ENCODE results near the gene TMEM236. TPM values are rescaled to one million over a fixed set of nuclear protein-coding genes. Genes with fewer than 3 reads are reported as not detected.

Gene TMEM236
- total RNA-seq, 4 donors from 2014 or later = 3.3 to 99.1 (median 77.1) TPM

- no peak overlapping the region for H3K27ac ChIP-seq
- TF ChIP-seq CTCF (IDR thresholded peaks at IDR 0.05) (no peak), POLR2A (IDR thresholded peaks at IDR 0.05) (no peak)
- H3K36me3 ChIP-seq = no peaks in the 10 kb centered on the region
- H3K4me1 ChIP-seq = peaks cover 0 to 8% (median 0%) of the 10 kb centered on the region in 4 donors
- H3K27me3 ChIP-seq = no peaks in the 10 kb centered on the region
- H3K9me3 ChIP-seq = no peaks in the 10 kb centered on the region
- DNase-seq = no peak
- H3K4me3 ChIP-seq = no peak overlapping the region
These were observed 8.6 kb upstream of the TMEM236 start for GRCh38 chr10:17743437-17743836.

- H3K27me3 ChIP-seq = no peaks in the 10 kb centered on the region
- H3K27ac ChIP-seq = no peak overlapping the region
- no peak overlapping the region for H3K4me3 ChIP-seq
- DNase-seq = no peak
- H3K4me1 ChIP-seq = peaks cover 0 to 8% (median 0%) of the 10 kb centered on the region in 4 donors
- no peaks in the 10 kb centered on the region for H3K9me3 ChIP-seq
- TF ChIP-seq POLR2A (IDR thresholded peaks at IDR 0.05) (no peak), CTCF (IDR thresholded peaks at IDR 0.05) (no peak)
- H3K36me3 ChIP-seq = no peaks in the 10 kb centered on the region
These were observed 7.6 kb upstream of the TMEM236 start for GRCh38 chr10:17744341-17744861.

GRCh38 chr10:17747883-17748550, 4.0 kb upstream of the TMEM236 start:
- no peak for DNase-seq
- no peaks in the 10 kb centered on the region for H3K27me3 ChIP-seq
- peaks cover 0 to 14% (median 0%) of the 10 kb centered on the region in 4 donors for H3K4me1 ChIP-seq
- H3K36me3 ChIP-seq = no peaks in the 10 kb centered on the region
- H3K4me3 ChIP-seq = no peak overlapping the region
- no peaks in the 10 kb centered on the region for H3K9me3 ChIP-seq
- H3K27ac ChIP-seq = no peak overlapping the region
- TF ChIP-seq POLR2A (IDR thresholded peaks at IDR 0.05) (no peak), CTCF (IDR thresholded peaks at IDR 0.05) (no peak)

- DNase-seq = no peak
- Histone ChIP-seq H3K36me3 (no peaks in the 10 kb centered on the region), H3K4me3 (no peak overlapping the region), H3K4me1 (peaks cover 0 to 8% (median 0%) of the 10 kb centered on the region in 4 donors), H3K27ac (no peak overlapping the region), H3K9me3 (no peaks in the 10 kb centered on the region), H3K27me3 (no peaks in the 10 kb centered on the region)
- TF ChIP-seq CTCF (IDR thresholded peaks at IDR 0.05) (no peak), POLR2A (IDR thresholded peaks at IDR 0.05) (no peak)
These were observed 2.1 kb upstream of the TMEM236 start for GRCh38 chr10:17749890-17750289.

GRCh38 chr10:17756557-17757217, 4.7 kb downstream of the TMEM236 start:
- TF ChIP-seq CTCF (IDR thresholded peaks at IDR 0.05) = no peak
- no peak for TF ChIP-seq POLR2A (IDR thresholded peaks at IDR 0.05)
- Histone ChIP-seq H3K36me3 (no peaks in the 10 kb centered on the region), H3K9me3 (no peaks in the 10 kb centered on the region), H3K4me1 (peaks cover 0 to 8% (median 0%) of the 10 kb centered on the region in 4 donors), H3K27me3 (no peaks in the 10 kb centered on the region), H3K4me3 (peak overlapping the region in 2 of 4 donors; percentile 32 to 65), H3K27ac (peak overlapping the region in 2 of 4 donors; percentile 55 to 78)
- no peak for DNase-seq

All from Peyer's patch (tissue), 4 donors.